ENCODE measurements around the gene TMEM72. TPM values are rescaled to one million over a fixed set of nuclear protein-coding genes. Genes with fewer than 3 reads are reported as not detected.
A peak's percentile ranks its signal among the peaks of the same experiment; 100 is the strongest.

Gene TMEM72
- total RNA-seq, 1 donor from 2014 or later, result not detected

- TF ChIP-seq CTCF (IDR thresholded peaks at IDR 0.05; ENCODE audit: unreplicated experiment), result no peak
- Mint-ChIP-seq H3K27me3 (ENCODE audit: unreplicated experiment) (peaks cover 2% of the 10 kb centered on the region), H3K4me1 (ENCODE audit: unreplicated experiment) (peaks cover 30% of the 10 kb centered on the region), H3K27ac (ENCODE audit: unreplicated experiment) (no peak overlapping the region), H3K9me3 (ENCODE audit: unreplicated experiment) (peaks cover 4% of the 10 kb centered on the region), H3K36me3 (ENCODE audit: low read depth, unreplicated experiment) (peaks cover 9% of the 10 kb centered on the region), H3K4me3 (ENCODE audit: unreplicated experiment) (peak overlapping the region; percentile 1)
- DNase-seq (ENCODE audit: low spot score), result no peak
These were observed 45.1 kb downstream of the TMEM72 start for GRCh38 chr10:44956226-44956625.

GRCh38 chr10:44956717-44957706 lies 45.9 kb downstream of the TMEM72 start:
- H3K4me1 Mint-ChIP-seq (ENCODE audit: unreplicated experiment), result peaks cover 30% of the 10 kb centered on the region
- H3K27me3 Mint-ChIP-seq (ENCODE audit: unreplicated experiment), result peaks cover 2% of the 10 kb centered on the region
- peaks cover 4% of the 10 kb centered on the region for H3K9me3 Mint-ChIP-seq (ENCODE audit: unreplicated experiment)
- no peak overlapping the region for H3K27ac Mint-ChIP-seq (ENCODE audit: unreplicated experiment)
- DNase-seq (ENCODE audit: low spot score), result no peak
- H3K36me3 Mint-ChIP-seq (ENCODE audit: low read depth, unreplicated experiment), result peaks cover 9% of the 10 kb centered on the region
- peak overlapping the region; percentile 47 for H3K4me3 Mint-ChIP-seq (ENCODE audit: unreplicated experiment)
- no peak for TF ChIP-seq CTCF (IDR thresholded peaks at IDR 0.05; ENCODE audit: unreplicated experiment)

GRCh38 chr10:44958196-44958897 lies 47.2 kb downstream of the TMEM72 start:
- no peak for TF ChIP-seq CTCF (IDR thresholded peaks at IDR 0.05; ENCODE audit: unreplicated experiment)
- DNase-seq (ENCODE audit: low spot score), result no peak
- Mint-ChIP-seq H3K27ac (ENCODE audit: unreplicated experiment) (peak overlapping the region; percentile 77), H3K4me1 (ENCODE audit: unreplicated experiment) (peaks cover 21% of the 10 kb centered on the region), H3K27me3 (ENCODE audit: unreplicated experiment) (peaks cover 2% of the 10 kb centered on the region), H3K4me3 (ENCODE audit: unreplicated experiment) (peak overlapping the region; percentile 91), H3K36me3 (ENCODE audit: low read depth, unreplicated experiment) (peaks cover 9% of the 10 kb centered on the region), H3K9me3 (ENCODE audit: unreplicated experiment) (peaks cover 4% of the 10 kb centered on the region)

- peak overlapping the region; percentile 77 for H3K27ac Mint-ChIP-seq (ENCODE audit: unreplicated experiment)
These were observed 47.7 kb downstream of the TMEM72 start for GRCh38 chr10:44958898-44959246.

More at GRCh38 chr10:44958898-44959246, 47.7 kb downstream of the TMEM72 start:
- Mint-ChIP-seq H3K4me1 (ENCODE audit: unreplicated experiment) (peaks cover 22% of the 10 kb centered on the region), H3K4me3 (ENCODE audit: unreplicated experiment) (peak overlapping the region; percentile 91), H3K27me3 (ENCODE audit: unreplicated experiment) (peaks cover 2% of the 10 kb centered on the region), H3K36me3 (ENCODE audit: low read depth, unreplicated experiment) (peaks cover 9% of the 10 kb centered on the region), H3K9me3 (ENCODE audit: unreplicated experiment) (peaks cover 4% of the 10 kb centered on the region)
- no peak for DNase-seq (ENCODE audit: low spot score)
- no peak for TF ChIP-seq CTCF (IDR thresholded peaks at IDR 0.05; ENCODE audit: unreplicated experiment)
